ENCODE results near the gene VPS54.

VPS54 gene

DNA sequence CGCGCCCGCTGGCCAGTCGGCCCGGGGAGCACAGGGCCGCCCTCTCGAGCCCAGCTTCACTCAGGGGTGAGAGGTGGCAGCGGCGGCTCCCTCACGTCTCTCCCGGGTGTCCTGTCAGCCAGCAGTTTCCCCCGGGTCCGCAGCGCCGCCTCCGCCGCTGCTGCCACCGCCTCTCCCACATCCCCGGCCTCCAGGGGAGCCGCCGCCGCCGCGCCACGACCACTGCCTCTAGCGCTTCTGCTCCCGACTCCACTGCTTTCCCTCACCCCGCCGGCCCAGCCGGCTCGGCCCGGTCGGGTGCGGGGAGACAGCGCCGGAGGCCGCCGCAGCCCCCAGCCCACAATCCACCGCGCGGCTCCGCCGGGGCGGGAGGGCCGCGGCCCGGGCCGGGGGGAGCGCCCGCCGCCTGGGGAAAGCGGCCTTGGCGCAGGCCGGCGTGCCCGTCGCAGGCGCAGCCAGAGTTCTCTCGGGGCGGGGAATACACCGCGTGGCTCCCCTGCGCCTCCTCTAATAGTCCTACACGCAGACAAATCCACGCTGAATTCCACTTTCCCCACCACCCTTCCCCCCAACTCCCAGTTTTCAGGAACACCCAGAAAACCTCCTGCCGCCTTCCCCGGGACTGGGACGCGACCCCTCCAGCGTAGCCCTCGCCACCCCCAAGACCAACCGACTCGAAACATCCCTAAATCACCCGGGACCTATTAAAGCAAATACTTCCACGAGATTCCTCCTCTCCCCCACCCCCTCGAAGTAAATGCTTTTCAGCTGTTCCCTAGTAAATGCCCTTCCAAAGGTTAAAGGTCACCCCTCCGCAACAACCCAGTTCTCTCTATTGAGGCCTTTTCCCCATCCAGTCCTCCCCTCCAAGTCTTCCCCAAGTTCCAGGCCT, at the start of gene VPS54:
TSS of gene VPS54 (minus strand) at position 346 of the 892 bp plus-strand sequence. CDS start 35,429 bp downstream, outside the sequence.
- DNase-seq: peak; percentile 55

DNA sequence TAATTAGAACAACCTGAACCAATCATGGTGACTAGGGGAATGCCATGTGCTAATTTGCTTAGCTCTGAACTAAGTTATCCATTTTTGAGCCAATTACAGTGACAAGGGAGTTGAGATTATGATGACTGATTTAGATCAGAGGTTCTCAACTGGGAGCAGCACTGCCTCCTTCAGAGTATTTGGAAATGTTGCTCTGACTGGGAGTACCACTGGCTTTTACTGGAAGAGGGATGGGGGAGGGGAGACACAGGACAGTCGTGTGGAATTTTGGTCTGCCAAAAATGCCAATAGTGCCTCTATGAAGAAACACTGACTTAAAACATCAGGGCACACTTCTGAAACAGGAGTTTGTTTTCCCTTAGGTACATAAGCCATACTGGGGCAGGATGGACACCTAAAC, 48.1 kb upstream of the VPS54 start:
- no peak for DNase-seq

DNA sequence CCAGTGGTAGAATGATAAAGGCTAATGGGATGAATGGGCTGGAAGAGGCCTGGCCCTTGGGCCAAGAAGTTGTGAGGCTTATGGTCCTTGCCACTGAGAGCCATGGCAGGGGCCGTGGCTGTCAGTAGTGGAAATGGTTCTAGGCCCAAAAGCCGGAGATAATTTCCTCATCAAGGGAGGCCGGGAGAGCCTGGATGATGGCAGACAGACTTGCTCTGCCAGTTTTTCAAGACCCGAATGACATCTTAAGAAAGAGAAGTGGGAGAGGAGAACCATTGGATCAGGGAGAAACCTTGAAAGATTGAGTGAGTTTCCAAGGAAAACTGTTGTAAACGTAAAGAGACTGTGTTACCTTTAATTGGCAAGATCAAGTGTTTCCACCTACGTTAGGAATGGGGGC, 46.3 kb upstream of the VPS54 start:
- DNase-seq: no peak

- peak; percentile 95 for DNase-seq
These were observed 44.7 kb upstream of the VPS54 start for GRCh38 chr2:64063924-64064331.

DNA sequence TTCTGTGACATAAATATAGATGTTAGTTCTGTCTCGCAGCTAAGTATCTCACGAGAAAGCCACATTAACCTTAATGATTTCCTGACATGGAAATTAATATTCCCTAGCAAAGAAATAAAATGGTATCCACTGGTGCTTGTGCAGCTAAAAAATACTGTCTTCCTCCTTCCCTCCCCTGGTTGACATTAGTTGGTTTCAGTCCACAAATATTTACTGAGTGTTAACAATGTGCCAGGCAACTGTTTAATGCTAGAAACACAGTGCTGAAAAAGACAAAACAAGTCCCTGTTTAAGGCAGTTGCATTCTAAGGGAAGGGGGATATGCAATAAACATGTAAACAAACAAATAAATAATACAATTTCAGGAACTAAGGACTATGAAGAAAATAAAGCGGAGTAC, 44.2 kb upstream of the VPS54 start:
- no peak for DNase-seq

GRCh38 chr2:64062840-64063239, 43.6 kb upstream of the VPS54 start:
- peak; percentile 74 for DNase-seq

- no peak for DNase-seq
These were observed 40.0 kb upstream of the VPS54 start for GRCh38 chr2:64059270-64059669.

GRCh38 chr2:64056021-64056420, 36.8 kb upstream of the VPS54 start:
- DNase-seq: no peak

DNA sequence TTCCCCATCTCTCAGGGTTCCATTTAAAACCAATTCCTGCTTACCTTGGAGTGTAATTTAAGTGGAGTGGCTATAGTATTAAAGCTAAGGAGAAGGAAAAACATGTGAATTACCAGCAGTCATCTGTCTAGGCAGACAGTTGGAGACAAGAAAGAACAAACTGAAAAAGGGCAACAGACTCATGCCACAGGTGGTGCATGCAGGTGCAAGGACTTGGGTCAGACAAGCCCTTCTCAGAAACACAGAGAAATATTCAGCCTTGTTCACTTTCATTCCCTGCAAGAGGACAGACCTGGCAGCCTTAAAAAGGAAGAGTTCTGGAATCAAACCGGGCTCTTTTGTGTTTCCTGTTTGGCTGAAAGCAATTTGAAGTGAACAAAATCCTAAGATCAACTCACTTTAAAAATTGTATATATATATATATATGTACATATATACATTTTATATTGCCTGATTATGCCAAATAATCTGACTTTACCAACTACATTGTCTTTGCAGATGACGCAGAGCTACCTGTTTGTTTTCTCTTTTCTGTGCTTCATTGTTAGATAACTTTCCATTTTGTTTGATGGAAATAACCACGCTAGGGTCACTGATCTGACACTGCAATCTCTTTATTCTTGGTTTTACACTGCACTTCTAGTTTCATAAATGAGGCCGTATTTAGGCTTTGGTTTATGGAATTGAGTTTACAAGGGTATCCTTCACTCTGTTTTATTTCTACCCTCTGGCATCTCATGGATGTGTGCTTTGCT, 35.1 kb upstream of the VPS54 start:
- no peak for DNase-seq

GRCh38 chr2:64052463-64053241, 33.4 kb upstream of the VPS54 start:
- no peak for DNase-seq

GRCh38 chr2:64049633-64050220, 30.5 kb upstream of the VPS54 start:
- peak; percentile 74 for DNase-seq

DNA sequence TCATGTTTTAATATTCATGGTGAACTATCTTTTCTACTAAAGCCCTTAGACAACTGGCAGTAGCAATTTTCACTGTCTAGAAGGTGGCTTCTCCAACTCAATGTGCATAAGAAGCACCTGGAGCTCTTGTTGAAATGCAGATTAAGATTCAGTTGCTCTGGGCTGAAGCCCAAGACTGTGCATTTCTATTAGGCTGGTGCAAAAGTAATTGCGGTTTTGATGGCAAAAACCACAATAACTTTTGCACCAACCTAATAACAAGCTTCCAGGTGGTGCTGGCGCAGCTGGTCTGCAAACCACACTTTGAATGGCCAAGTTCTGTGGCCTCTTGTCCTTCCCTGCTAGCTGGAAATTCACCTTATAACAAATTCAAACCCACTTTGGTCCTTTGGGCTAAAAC, 26.7 kb upstream of the VPS54 start:
- DNase-seq: no peak

DNA sequence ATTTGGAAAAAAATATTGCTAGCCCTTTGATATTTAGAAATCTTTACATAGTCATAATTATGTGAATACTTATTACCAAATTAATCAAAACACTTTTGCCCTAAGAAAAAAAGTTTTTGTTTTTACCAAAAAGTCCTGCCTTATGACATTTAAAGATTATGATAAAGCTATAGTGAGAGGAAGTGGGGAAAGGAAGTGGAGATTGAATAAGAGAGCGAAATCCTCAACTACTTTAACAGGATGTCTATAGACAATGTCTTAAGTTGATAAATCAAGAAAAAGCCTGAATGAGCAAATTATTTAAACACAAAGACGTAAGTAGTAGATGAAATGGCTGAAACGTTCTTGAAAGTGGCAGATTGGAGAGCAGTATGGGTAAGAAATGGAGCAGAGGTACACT, 20.9 kb upstream of the VPS54 start:
- no peak for DNase-seq

GRCh38 chr2:64036034-64036705, 16.9 kb upstream of the VPS54 start:
- peak; percentile 86 for DNase-seq

- no peak for DNase-seq
These were observed 16.1 kb upstream of the VPS54 start for GRCh38 chr2:64035072-64035942.

DNA sequence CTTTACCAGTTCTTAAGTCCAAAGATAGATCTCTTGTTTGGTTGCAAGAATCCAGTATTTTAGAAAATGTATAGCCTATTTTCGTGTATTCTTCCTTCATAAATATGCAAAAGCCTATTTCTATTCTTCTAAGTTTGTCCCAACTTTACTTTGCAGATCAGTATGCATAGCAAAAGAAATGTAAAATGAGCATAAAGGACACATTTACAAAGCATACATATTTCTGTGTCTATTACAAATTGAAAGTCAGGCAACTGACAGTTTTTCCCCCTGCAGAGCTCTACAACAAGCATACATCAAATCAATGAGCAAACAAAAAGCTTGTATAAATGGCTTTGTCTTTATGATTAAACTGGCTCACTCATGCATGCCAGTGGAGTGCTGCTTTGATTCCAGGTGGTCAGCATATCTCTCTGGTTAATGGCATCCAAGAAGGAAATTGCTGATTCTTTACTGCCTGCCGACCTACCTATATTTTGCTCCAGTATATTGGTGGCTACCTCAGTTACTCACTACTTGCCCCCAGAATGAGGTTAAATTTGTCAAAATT, 10.0 kb upstream of the VPS54 start:
- no peak for DNase-seq

DNA sequence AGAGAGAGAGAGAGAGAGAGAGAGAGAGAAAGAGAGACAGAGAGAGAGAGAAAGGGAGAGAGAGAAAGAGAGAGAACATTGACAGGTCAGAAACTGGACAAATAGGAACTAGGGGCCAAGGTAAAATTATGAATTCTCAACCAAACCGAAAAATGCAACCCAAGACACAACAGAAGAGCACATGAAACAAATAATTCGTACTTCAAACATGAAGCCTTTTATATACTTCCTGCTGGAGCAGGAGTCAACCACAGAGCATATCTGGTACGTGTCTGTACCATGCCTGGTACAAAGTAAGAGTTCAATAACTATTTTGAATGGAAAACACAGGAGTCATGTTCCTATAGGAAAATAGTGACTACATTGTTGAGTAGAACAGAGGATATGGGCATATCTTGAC, 6.5 kb upstream of the VPS54 start:
- no peak for DNase-seq

DNA sequence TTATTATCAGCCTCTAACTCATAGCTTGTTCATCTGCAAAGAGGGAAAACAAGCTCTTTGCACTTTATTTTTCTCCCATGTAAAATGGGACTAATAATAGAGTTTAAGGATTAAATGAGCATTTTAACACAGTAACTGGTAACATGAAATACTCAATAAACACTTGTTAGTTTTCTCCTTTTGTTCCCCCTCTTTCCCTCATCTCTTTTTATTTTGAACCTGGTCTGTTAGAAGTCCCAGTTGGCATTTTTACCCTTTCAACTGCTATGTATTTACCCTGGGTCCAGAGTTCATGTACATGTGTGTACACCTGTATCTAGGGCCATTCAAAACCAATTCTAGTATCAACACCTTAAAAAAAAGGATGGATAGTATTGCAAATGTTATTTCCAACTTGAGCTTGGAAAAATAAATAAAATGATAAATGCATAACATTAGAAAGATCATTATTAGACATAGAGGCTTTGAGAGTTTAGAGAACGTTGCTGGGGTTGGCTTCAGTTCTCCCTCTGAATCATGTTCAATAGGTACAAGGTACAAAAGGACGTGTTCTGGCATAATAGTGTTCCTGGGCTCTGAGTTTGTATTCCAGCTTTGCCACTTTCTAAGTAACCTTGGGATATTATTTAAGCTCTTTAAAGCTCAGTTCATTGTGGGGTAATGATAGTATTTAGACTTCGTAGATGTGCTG, 5.2 kb upstream of the VPS54 start:
- DNase-seq: no peak

DNA sequence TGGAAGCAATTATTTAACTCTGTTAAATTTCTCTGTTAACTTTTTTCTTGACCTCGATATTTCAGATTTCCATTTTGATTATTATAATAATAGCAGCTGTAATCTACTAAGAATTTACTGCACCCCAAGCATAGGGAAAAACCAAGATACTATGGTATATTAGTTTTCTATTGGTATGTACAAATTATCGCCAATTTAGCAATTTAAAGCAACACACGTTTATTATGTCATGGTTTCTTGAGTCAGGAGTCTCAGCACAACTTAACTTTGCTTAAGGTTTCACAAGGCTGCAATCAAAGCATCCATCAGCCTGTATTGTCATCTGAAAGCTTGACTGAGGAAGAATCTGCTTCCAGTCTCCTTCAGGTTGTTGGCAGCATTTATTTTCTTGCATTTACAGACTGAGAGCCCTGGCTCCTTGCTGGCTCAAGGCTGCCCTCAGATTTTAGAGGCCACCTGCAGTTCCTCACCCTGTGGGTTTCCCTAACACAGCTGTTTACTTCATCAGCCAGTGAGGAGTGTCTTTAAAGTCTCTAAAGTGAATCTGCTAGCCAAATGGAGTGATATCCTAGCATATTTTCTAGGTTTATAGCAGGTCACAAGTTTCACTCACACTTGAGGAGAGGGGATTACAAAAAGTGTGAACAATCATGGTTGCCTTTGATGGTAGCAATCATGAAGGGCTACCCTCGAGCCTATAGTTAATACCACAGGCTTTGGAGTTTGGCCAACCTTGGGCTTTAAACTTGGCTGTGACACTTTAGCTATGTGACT, 4.4 kb upstream of the VPS54 start:
- no peak for DNase-seq

DNA sequence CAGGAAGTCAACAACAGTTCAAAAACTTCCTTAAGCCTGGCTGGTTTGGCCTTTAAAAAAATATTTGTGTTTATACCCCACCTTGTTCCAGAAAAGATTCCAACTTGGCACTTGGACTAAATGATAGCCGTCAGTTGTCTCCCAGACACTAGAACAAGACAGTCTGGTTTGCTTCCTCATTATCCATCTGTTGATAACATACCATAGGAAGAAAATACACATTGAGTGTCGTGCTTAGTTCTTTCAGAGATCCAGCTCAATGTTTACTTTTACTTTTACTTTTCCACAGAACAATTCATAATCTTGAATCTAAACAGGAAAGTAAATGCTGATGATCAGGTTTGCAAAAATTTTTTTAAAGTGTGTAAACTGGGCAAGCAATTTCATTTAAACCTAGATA, 2.4 kb upstream of the VPS54 start:
- no peak for DNase-seq

Measured in HCEC 1CT (cell line).